Measurements from ENCODE around the gene BMPR1A. TPM values are rescaled to one million over a fixed set of nuclear protein-coding genes. Genes with fewer than 3 reads are reported as not detected.
"Not testable (repeated sequence)": the region's sequence is repeated elsewhere in the genome, so short reads cannot be mapped to it uniquely, and the experiment has no call there.

BMPR1A gene
- total RNA-seq, 3 donors from 2014 or later, result 49.8 to 87.2 (median 57.4) TPM

DNA sequence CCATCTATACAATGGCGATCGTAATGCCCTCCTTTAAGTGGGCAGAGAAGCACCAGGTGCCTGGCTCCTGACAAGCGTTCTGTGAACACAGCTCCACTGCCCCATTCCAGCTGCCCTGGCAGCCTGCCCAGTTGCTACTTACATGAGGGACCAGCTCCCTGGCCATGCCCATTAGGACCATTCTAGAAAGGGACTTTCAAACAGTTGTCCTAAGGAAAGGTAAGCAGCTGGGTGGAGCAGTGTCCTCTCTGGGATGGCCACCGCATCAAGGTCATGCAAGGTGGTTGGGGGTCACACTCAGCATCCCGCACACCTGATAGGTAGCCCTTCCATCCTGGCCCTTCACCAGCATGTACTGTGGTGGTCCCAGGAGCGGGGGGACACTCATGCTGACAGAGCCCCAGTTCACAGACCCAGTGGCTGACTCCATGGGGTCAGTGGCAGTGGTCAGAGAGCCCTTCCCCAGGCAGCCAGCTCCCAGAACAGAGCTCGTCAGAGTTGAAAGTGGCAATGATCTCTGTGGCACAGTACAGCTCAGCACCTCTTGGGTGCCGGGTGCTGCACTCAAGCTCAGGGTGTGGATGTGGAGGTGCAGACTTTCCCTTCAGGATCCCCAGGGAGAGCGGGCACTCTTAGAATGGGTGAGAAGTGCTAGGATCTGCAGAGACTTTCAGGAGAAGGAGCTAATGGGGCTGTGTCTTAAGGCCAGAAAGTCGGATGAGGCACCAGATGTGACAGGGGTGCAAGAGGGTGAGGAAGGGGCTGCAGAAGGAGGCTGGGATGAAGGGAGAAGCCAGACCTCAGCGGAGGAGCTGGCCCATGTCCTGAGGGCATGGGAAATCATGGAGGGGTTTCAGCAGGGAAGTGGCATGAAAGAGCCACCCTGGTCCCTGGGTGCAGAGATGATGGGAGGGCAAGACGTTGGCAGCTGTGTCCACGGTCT is 190.1 kb downstream of the BMPR1A start:
- no peaks in the 10 kb centered on the region for H3K36me3 ChIP-seq
- peaks cover 0 to 6% of the 10 kb centered on the region in 2 donors for H3K4me1 ChIP-seq
- H3K27ac ChIP-seq, result no peak overlapping the region
- intact Hi-C loops (cut with DNase I; ENCODE audit: low total_unique reads), result no loop called here
- no peaks in the 10 kb centered on the region for H3K9me3 ChIP-seq
- no peak for TF ChIP-seq POLR2AphosphoS5 (IDR thresholded peaks at IDR 0.05)
- TF ChIP-seq, protein P1, sequence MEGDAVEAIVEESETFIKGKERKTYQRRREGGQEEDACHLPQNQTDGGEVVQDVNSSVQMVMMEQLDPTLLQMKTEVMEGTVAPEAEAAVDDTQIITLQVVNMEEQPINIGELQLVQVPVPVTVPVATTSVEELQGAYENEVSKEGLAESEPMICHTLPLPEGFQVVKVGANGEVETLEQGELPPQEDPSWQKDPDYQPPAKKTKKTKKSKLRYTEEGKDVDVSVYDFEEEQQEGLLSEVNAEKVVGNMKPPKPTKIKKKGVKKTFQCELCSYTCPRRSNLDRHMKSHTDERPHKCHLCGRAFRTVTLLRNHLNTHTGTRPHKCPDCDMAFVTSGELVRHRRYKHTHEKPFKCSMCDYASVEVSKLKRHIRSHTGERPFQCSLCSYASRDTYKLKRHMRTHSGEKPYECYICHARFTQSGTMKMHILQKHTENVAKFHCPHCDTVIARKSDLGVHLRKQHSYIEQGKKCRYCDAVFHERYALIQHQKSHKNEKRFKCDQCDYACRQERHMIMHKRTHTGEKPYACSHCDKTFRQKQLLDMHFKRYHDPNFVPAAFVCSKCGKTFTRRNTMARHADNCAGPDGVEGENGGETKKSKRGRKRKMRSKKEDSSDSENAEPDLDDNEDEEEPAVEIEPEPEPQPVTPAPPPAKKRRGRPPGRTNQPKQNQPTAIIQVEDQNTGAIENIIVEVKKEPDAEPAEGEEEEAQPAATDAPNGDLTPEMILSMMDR (IDR thresholded peaks at IDR 0.05), result no peak
- H3K27me3 ChIP-seq, result no peaks in the 10 kb centered on the region
- H3K4me3 ChIP-seq, result no peak overlapping the region
- DNase-seq (ENCODE audit: low spot score in 2 of 2), result peak; percentile 14 to 17

DNA sequence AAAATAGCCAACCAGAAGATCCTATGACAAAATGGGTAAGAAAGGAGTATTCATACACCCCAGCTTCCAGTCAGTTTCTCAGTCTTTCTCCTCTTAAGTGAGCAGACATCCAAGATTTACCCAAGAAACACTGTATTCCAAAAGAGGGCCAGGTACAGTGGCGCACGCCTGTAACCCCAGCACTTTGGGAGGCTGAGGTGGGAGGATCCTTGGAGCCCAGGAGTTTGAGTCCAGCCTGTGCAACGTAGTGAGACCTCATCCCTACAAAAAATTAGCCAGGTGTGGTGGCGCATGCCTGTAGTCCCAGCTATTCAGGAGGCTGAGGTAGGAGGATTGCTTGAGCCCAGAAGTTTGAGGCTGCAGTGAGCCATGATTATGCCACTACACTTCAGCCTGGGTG is 191.4 kb downstream of the BMPR1A start:
- intact Hi-C loops (cut with DNase I; ENCODE audit: low total_unique reads); DNase-seq (ENCODE audit: low spot score in 2 of 2): not testable (repeated sequence)

DNA sequence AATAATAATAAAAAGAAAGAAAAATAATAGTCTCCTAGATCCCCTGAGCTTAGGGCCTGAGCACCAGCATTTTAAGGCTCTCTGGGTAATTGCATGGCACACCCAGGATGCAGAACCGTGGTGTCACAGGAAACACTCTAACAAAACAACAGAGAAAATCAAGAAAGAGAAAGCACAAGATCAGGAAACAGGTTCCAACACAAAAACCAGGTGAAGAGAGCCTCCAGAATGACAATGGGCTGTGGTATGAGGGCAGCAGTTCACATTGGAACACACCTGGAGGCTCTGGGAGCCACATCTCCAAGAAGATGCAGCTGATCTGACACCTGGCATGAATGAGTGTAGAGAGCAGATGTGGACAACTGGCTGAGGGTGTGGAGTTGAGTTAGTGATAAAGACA is 193.9 kb downstream of the BMPR1A start:
- Histone ChIP-seq H3K4me1 (peaks cover 0 to 13% of the 10 kb centered on the region in 2 donors), H3K36me3 (no peaks in the 10 kb centered on the region), H3K9me3 (peaks cover 0 to 4% of the 10 kb centered on the region in 2 donors), H3K4me3 (no peak overlapping the region), H3K27ac (no peak overlapping the region), H3K27me3 (no peaks in the 10 kb centered on the region)
- intact Hi-C loops (cut with DNase I; ENCODE audit: low total_unique reads), result no loop called here
- TF ChIP-seq POLR2A (IDR thresholded peaks at IDR 0.05) (no peak), POLR2AphosphoS5 (IDR thresholded peaks at IDR 0.05) (no peak)
- TF ChIP-seq, protein P1 (IDR thresholded peaks at IDR 0.05), result no peak
- DNase-seq (ENCODE audit: low spot score in 2 of 2), result no peak

More for the DNA sequence above, 191.4 kb downstream of the BMPR1A start:
- H3K36me3 ChIP-seq, H3K4me3 ChIP-seq, H3K27ac ChIP-seq, H3K9me3 ChIP-seq, H3K27me3 ChIP-seq, H3K4me1 ChIP-seq: not testable (repeated sequence)

DNA sequence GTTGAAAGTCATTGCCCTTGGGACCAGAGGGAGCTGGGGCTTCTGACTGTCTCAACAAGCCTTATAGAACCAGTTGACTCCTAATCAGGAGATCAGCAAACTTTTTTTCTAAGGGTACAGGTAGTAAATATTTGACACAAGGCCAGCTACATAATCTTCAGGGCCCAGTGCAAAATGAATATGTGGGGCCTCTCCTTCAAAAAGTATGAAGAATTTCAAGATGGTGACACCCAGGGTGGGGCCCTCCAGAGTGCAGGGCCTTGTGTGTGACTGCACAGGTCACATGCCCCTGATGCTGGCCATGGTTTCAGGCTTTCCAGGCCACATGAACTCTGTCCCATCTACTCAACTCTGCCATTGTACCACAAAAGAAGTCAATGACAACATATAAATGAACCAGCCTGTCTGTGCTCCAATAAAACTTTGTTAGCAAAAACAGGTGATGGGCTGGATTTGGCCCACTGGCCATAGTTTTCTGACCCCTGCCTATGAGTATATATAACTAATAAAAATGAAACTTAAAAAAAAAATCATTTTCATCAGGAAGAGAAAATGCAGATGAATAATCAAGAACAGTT is 194.9 kb downstream of the BMPR1A start:
- Histone ChIP-seq H3K9me3 (peaks cover 0 to 4% of the 10 kb centered on the region in 2 donors), H3K4me1 (peaks cover 0 to 9% of the 10 kb centered on the region in 2 donors), H3K36me3 (no peaks in the 10 kb centered on the region), H3K4me3 (no peak overlapping the region), H3K27me3 (no peaks in the 10 kb centered on the region), H3K27ac (no peak overlapping the region)
- TF ChIP-seq POLR2A (IDR thresholded peaks at IDR 0.05), result no peak
- TF ChIP-seq, protein P1 (IDR thresholded peaks at IDR 0.05), result no peak
- TF ChIP-seq POLR2AphosphoS5 (IDR thresholded peaks at IDR 0.05), result no peak
- intact Hi-C loops (cut with DNase I; ENCODE audit: low total_unique reads), result no loop called here
- peak in 1 of 2 donors; percentile 30 for DNase-seq (ENCODE audit: low spot score in 2 of 2)

DNA sequence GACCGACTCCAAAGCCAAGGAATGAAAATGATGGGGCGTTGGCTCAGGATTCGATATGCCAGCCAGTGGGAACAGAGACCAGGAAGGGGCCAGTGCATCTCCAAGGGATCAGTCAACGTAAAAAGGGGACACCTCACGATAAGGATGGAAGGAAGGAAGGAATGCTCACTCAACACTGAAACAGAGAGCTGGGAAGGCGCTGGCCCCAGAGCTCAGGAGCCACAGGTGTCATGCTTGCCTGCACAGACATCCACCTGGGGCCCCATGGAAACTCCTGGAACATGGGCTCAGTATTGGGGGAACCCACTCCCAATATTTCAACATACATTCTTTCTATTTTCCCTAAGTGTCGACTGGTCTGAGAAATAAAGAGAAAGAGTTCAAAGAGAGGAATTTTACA is 195.7 kb downstream of the BMPR1A start:
- TF ChIP-seq POLR2A (IDR thresholded peaks at IDR 0.05), result no peak
- TF ChIP-seq POLR2AphosphoS5 (IDR thresholded peaks at IDR 0.05), result no peak
- TF ChIP-seq, protein P1 (IDR thresholded peaks at IDR 0.05), result no peak
- H3K4me1 ChIP-seq, result peaks cover 0 to 9% of the 10 kb centered on the region in 2 donors
- DNase-seq (ENCODE audit: low spot score in 2 of 2), result no peak
- no peaks in the 10 kb centered on the region for H3K27me3 ChIP-seq
- no peak overlapping the region for H3K4me3 ChIP-seq
- H3K36me3 ChIP-seq, result no peaks in the 10 kb centered on the region
- intact Hi-C loops (cut with DNase I; ENCODE audit: low total_unique reads), result no loop called here
- no peak overlapping the region for H3K27ac ChIP-seq
- peaks cover 0 to 4% of the 10 kb centered on the region in 2 donors for H3K9me3 ChIP-seq

DNA sequence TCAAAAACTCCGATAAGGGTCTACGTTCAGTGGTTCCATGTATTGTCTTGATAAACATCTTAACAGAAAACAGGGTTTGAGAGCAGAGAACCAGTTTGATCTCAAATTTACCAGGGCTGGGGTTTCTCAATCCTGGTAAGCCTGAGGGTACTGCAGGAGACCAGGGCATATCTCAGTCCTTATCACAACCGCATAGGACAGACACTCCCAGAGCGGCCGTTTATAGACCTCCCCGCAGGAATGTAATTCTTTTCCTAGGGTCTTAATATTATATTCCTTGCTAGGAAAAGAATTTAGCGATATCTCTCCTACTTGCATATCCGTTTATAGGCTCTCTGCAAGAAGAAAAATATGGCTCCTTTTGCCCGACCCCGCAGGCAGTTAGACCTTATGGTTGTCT is 196.3 kb downstream of the BMPR1A start:
- H3K9me3 ChIP-seq; DNase-seq (ENCODE audit: low spot score in 2 of 2); H3K27ac ChIP-seq; H3K36me3 ChIP-seq; H3K27me3 ChIP-seq; H3K4me1 ChIP-seq; H3K4me3 ChIP-seq; intact Hi-C loops (cut with DNase I; ENCODE audit: low total_unique reads): not testable (repeated sequence)
